Stimulated activated naive CD8-positive, alpha-beta T cell treated with anti-CD3 and anti-CD28 coated beads, Interleukin-15, Interleukin-2, amounts not matched to agents 100 ng/mL and 50 ng/mL, for 24 hours (primary cell): Measurements from ENCODE around the gene RUVBL2.

Experiments
- H3K27ac Mint-ChIP-seq: one replicate; pipeline ENCODE4 v1.8.0; 2021; ENCODE audit warnings: mild to moderate bottlenecking, mixed read lengths
- H3K27me3 Mint-ChIP-seq: one replicate; pipeline ENCODE4 v1.8.0; 2021; ENCODE audit warnings: mixed read lengths
- H3K36me3 Mint-ChIP-seq: one replicate; pipeline ENCODE4 v1.8.0; 2021; ENCODE audit warnings: low read depth, mixed read lengths
- H3K4me1 Mint-ChIP-seq: one replicate; pipeline ENCODE4 v1.8.0; 2021; ENCODE audit warnings: low read depth, mixed read lengths
- H3K4me3 Mint-ChIP-seq: one replicate; pipeline ENCODE4 v1.8.0; 2021; ENCODE audit warnings: mild to moderate bottlenecking, mixed read lengths
- H3K9me3 Mint-ChIP-seq: one replicate; pipeline ENCODE4 v1.8.0; 2021; ENCODE audit warnings: mixed read lengths

RUVBL2 gene

DNA sequence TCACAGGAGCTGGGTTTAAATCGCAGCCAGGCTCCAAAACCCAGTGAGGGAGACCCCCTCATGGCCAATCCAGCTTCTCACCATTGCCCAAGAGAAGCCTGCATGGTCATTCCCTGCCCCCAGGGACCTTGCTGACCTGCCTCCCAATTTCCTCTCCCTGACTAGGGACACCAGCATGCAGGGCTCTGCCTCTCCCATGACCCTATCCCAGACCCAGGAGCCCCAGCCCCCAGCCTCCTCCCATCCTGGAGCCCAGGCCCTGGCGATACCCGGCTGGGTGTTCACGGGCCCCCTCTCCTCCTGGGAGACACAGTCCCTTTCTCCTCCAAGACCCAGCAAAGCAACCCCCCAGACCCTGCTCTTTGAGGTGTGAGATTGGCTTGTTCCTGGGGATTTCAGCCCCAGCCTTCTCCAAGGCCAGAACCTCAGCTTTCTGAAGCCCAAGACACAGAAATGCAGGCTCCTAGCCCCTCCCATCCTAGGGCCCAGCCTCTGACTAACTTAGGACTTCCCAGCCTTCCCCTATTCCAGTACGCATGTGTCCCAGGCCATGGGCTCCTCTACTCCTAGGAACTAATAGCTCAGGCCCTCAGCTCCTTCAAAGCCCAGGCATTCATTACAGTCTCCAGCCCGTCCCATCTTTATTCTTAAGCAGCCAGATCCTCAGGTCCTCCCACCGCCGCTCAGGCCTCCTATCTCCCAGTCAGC lies 1.7 kb upstream of the RUVBL2 start:
- Mint-ChIP-seq H3K9me3 (no peaks in the 10 kb centered on the region), H3K4me1 (peaks cover 56% of the 10 kb centered on the region), H3K36me3 (peaks cover 39% of the 10 kb centered on the region), H3K27me3 (no peaks in the 10 kb centered on the region), H3K27ac (peak overlapping the region; percentile 89), H3K4me3 (peak overlapping the region; percentile 100)

DNA sequence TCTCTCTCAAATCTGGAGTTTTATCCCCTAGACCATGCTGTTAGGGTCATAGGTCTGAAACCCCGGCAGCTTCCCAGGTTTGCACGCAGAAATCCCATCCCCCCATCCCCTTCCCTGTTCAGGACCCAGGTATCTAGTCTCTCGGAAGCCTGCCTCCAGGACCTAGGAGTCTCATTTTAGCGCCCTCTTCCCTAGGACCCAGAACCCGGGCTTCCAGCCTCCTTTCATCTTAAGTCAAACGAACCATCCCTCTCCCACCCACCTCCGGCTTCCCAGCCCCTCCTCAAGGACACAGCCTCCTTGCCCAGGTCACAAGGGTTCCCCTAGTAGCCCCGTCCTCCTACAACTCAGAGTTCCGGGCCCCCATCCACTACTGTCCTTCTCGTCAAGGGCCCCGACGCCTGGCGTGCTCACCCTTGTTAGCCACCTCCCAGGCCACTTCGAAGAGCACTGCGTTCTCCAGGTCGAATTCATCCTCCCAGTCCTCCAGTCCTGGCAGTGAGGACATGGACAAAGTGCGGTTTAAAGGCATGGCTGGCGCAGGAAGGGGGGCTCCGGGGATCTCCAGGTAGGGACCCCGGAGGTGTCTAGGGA lies 1.0 kb upstream of the RUVBL2 start:
- Mint-ChIP-seq H3K27ac (peak overlapping the region; percentile 89), H3K4me1 (peaks cover 52% of the 10 kb centered on the region), H3K36me3 (peaks cover 36% of the 10 kb centered on the region), H3K4me3 (peak overlapping the region; percentile 100), H3K27me3 (no peaks in the 10 kb centered on the region), H3K9me3 (no peaks in the 10 kb centered on the region)

DNA sequence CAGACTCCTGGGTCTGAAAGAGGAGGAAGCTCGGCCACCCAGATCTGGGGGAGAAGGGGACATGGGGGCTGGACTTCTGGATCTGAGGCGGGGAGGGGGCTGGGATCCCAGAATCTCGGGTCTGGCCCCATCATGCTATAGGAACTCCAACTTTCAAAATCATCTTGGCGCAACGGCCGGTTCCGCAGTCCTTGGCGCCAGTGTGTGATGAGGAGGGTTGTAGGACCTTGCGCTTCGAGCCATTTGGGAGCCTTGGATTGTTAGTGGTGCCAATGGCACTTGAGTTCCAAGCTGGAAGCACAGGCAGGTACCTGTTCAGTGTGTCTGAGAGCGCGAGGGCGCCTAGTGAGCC lies 324 bp downstream of the RUVBL2 start:
- no peaks in the 10 kb centered on the region for H3K27me3 Mint-ChIP-seq
- peak overlapping the region; percentile 100 for H3K4me3 Mint-ChIP-seq
- peak overlapping the region; percentile 97 for H3K27ac Mint-ChIP-seq
- no peaks in the 10 kb centered on the region for H3K9me3 Mint-ChIP-seq
- H3K36me3 Mint-ChIP-seq = peaks cover 26% of the 10 kb centered on the region
- peaks cover 46% of the 10 kb centered on the region for H3K4me1 Mint-ChIP-seq

DNA sequence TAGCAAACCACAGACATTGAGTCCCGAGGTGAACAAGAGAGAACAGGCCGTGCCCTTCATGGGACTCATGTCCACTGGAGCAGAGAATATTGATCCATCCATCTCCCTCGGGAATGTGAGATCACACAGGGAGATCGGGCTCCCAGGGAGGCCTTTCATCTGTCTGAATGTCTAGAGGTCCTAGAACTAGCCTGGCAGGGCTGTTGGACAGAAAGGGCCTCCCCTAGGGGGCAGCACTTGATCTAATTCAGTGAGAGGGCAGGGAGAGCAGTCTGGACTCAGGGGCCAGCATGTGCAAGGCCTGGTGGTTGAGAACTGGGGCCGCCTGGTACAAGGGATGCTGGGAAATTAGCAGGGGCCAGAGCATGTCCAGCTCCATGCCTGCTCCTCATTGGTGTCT lies 4.3 kb downstream of the RUVBL2 start:
- H3K27ac Mint-ChIP-seq = no peak overlapping the region

DNA sequence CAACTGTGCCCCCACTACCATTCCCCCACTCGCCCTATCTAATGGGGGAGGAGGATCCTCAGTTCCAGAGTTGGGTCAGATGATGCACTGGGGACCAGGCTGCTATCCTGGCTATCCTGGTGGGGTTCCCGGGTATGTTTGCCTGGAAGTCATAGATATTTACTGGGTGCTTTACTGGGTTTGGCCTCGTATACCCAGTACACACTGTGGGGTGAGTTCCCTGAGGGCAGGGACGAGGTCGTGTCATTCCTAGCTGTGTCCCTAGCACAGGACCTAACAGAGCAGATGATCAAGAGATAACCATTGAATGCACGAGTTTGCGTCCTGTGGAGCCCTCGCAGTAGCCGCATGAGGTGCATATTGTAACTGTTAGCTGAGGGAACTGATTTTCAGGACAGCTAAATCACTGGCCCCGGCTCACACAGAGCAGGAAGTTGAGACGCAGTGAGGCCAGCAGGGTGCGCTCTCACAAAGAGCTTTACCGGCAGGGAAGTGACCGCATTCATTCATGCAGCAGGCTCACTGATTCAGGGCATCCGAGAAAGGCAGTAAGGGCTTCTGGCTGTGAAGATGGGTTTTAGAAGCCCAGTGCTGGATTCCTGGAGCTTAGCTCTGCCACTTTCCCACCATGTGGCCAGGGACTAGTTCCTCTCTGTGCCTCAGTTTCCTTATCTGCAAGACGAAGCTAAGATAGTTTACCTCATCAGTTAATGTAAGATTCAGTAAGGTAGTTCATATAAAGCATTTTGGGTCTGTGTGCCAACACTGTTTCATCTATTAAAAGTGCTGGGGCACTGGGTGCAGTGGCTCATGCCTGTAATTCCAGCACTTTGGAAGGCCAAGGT lies 6.0 kb downstream of the RUVBL2 start:
- peaks cover 38% of the 10 kb centered on the region for H3K36me3 Mint-ChIP-seq
- no peaks in the 10 kb centered on the region for H3K27me3 Mint-ChIP-seq
- peaks cover 17% of the 10 kb centered on the region for H3K4me1 Mint-ChIP-seq
- no peak overlapping the region for H3K4me3 Mint-ChIP-seq
- H3K9me3 Mint-ChIP-seq = no peaks in the 10 kb centered on the region
- H3K27ac Mint-ChIP-seq = no peak overlapping the region

More for the DNA sequence above, 4.3 kb downstream of the RUVBL2 start:
- Mint-ChIP-seq H3K9me3 (no peaks in the 10 kb centered on the region), H3K4me1 (peaks cover 27% of the 10 kb centered on the region), H3K4me3 (no peak overlapping the region), H3K36me3 (peaks cover 33% of the 10 kb centered on the region), H3K27me3 (no peaks in the 10 kb centered on the region)

DNA sequence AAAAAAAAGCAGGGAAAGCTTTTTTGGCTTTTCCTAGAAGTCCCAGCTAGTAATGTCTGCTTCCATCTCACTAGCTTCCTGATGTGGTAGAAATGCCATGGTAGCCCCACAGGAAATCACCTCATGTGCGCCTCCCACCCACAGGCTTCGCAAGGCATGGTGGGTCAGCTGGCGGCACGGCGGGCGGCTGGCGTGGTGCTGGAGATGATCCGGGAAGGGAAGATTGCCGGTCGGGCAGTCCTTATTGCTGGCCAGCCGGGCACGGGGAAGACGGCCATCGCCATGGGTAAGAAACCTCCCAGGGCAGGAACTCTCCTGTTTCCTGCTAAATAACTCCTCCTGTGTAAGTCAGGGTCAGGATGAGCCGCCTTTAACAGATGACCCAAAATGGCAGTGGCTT lies 10.4 kb downstream of the RUVBL2 start:
- Mint-ChIP-seq H3K4me1 (no peaks in the 10 kb centered on the region), H3K9me3 (no peaks in the 10 kb centered on the region), H3K36me3 (peaks cover 49% of the 10 kb centered on the region), H3K27ac (no peak overlapping the region), H3K4me3 (no peak overlapping the region), H3K27me3 (no peaks in the 10 kb centered on the region)

DNA sequence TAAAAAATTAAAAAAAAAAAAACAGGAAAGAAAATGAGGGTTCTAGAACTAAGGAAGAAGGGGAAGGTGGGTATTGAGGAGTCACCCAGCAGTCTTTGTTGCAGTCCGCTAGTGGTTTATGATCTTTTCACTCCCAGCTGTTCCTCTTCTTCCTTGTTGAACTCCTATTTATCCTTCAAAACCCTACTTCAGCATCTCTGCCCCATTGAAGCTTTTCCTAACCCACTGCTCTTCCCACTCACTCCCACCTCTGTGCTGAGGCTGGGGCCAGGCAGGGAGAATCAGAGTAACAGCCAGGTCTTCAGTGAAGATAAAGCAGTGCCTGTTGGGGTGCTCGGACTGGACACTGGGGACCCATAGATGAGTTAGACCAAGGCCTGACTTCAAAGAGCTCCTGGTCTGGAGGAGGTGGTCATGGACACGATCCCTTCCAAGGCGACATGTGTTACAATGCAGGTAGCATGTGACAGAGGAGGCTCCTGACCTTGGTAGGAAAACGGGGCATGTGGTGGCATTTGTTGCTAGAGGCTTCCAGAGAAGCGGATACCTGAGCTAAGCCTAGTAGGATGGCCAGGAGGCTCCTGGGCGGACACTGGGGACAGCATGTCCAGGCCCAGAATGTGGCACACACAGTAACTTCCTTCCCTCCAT lies 11.4 kb downstream of the RUVBL2 start:
- H3K36me3 Mint-ChIP-seq = peaks cover 43% of the 10 kb centered on the region
- H3K4me3 Mint-ChIP-seq = no peak overlapping the region
- H3K9me3 Mint-ChIP-seq = no peaks in the 10 kb centered on the region
- no peaks in the 10 kb centered on the region for H3K27me3 Mint-ChIP-seq
- no peak overlapping the region for H3K27ac Mint-ChIP-seq
- no peaks in the 10 kb centered on the region for H3K4me1 Mint-ChIP-seq

DNA sequence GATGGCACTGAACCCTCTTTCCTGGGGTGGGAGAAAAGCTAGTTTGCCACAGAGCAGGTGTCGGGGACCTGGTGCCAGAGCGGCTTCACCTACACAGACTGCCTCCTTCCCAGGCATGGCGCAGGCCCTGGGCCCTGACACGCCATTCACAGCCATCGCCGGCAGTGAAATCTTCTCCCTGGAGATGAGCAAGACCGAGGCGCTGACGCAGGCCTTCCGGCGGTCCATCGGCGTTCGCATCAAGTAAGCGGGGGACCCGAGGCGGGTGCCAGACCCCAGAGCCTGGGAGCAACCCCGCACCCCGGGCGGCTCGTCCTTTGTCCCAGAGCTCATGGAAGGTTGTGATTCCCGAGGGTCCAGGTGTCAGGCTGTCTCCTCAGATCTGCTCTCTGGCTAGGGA lies 13.2 kb downstream of the RUVBL2 start:
- no peaks in the 10 kb centered on the region for H3K9me3 Mint-ChIP-seq
- H3K27me3 Mint-ChIP-seq = no peaks in the 10 kb centered on the region
- no peaks in the 10 kb centered on the region for H3K4me1 Mint-ChIP-seq
- H3K4me3 Mint-ChIP-seq = no peak overlapping the region
- H3K36me3 Mint-ChIP-seq = peaks cover 46% of the 10 kb centered on the region
- H3K27ac Mint-ChIP-seq = no peak overlapping the region

DNA sequence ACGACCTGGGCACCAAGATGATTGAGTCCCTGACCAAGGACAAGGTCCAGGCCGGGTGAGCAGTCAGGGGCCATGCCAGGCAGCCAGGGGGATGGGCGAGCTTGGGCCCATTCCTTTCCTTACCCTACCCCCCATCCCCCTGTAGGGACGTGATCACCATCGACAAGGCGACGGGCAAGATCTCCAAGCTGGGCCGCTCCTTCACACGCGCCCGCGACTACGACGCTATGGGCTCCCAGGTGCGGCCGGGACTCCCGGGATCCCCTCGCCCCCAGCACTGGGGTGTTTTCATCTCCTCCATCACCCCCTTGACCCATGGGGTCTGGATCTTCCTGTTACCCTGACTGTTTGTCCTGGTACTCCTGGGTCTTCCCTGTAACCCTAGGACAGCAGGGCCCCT lies 16.1 kb downstream of the RUVBL2 start:
- no peak overlapping the region for H3K27ac Mint-ChIP-seq
- H3K9me3 Mint-ChIP-seq = no peaks in the 10 kb centered on the region
- peaks cover 48% of the 10 kb centered on the region for H3K36me3 Mint-ChIP-seq
- H3K4me3 Mint-ChIP-seq = no peak overlapping the region
- no peaks in the 10 kb centered on the region for H3K27me3 Mint-ChIP-seq
- H3K4me1 Mint-ChIP-seq = no peaks in the 10 kb centered on the region

DNA sequence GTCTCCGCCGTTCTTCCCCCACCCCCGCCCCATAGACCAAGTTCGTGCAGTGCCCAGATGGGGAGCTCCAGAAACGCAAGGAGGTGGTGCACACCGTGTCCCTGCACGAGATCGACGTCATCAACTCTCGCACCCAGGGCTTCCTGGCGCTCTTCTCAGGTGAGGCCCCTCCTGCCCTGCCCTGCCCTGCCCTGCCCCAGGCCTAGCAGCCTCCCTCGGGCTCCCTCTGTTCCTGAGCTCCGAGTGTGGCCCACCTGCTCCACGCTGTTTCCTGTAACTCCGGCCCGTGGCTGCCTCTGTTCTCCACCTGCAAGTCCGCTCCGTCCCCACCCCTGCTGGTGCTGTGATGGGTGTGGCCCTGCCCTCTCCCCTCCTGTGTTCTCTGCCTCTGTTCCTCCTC lies 16.8 kb downstream of the RUVBL2 start:
- Mint-ChIP-seq H3K27me3 (no peaks in the 10 kb centered on the region), H3K9me3 (no peaks in the 10 kb centered on the region), H3K27ac (no peak overlapping the region), H3K36me3 (peaks cover 42% of the 10 kb centered on the region), H3K4me3 (no peak overlapping the region), H3K4me1 (no peaks in the 10 kb centered on the region)

DNA sequence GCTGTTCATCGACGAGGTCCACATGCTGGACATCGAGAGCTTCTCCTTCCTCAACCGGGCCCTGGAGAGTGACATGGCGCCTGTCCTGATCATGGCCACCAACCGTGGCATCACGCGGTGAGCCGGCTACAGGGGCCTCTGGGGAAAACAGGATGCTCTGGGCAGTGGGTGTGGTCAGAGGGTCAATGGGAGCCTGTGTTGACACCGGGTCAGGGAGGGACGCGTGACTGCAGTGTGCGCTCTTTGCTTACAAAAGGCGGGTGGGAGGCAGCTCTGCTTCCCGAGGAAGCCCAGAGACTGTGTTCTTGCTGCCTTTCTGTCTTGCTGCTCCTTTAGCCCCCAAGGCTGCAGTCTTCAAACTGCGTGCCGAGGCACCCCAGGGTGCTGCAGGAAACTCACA lies 17.5 kb downstream of the RUVBL2 start:
- Mint-ChIP-seq H3K4me1 (no peaks in the 10 kb centered on the region), H3K36me3 (peaks cover 41% of the 10 kb centered on the region), H3K4me3 (no peak overlapping the region), H3K27me3 (no peaks in the 10 kb centered on the region), H3K27ac (no peak overlapping the region), H3K9me3 (no peaks in the 10 kb centered on the region)

DNA sequence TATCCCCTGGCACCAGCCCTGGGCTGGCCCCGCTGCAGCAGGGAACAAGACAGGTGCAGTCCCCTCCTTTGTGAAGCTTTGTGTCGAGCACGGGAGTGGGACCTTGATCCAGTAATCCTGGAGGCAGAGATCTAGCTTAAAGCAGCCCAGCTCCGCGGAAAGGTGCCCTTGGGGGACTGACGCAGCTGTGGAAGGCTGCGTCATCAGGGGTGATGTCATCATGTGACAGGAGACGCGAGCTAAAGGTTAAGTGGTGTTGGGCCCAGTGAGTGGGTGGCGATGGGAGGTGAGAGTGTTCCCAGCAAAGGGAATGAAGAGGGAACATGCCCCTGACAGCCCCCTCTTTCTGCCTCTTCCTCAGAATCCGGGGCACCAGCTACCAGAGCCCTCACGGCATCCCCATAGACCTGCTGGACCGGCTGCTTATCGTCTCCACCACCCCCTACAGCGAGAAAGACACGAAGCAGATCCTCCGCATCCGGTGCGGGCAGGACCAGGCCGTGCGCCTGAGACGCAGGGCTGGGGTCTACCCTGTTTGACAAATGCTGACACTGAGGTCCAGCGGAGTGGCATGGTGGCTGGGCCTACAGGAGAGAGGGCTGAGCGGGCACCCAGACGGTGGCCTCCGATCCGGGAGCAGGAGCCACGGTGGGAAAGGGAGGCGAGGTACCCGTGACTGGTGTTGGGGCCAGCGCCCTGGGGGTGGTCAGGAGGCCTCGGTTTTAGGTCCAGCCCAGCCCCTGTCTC lies 20.6 kb downstream of the RUVBL2 start:
- Mint-ChIP-seq H3K27me3 (peaks cover 4% of the 10 kb centered on the region), H3K4me1 (peaks cover 16% of the 10 kb centered on the region), H3K36me3 (peaks cover 26% of the 10 kb centered on the region), H3K27ac (peak overlapping the region; percentile 26), H3K4me3 (no peak overlapping the region), H3K9me3 (no peaks in the 10 kb centered on the region)

DNA sequence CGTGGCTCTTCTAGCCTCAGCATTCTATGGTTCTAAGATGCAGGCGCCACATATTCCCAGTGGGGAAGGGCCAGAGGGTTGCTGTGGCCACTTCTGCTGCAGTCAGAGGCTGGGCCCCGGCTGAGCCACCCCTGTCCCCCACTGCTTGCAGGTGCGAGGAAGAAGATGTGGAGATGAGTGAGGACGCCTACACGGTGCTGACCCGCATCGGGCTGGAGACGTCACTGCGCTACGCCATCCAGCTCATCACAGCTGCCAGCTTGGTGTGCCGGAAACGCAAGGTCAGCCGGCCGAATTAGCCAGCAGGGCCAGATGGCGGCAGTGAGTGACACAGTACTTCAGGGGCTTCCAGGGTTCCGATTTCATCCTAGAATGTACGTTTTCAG lies 21.2 kb downstream of the RUVBL2 start:
- Mint-ChIP-seq H3K27me3 (peaks cover 6% of the 10 kb centered on the region), H3K4me1 (peaks cover 21% of the 10 kb centered on the region), H3K36me3 (peaks cover 26% of the 10 kb centered on the region), H3K4me3 (no peak overlapping the region), H3K27ac (no peak overlapping the region), H3K9me3 (no peaks in the 10 kb centered on the region)

DNA sequence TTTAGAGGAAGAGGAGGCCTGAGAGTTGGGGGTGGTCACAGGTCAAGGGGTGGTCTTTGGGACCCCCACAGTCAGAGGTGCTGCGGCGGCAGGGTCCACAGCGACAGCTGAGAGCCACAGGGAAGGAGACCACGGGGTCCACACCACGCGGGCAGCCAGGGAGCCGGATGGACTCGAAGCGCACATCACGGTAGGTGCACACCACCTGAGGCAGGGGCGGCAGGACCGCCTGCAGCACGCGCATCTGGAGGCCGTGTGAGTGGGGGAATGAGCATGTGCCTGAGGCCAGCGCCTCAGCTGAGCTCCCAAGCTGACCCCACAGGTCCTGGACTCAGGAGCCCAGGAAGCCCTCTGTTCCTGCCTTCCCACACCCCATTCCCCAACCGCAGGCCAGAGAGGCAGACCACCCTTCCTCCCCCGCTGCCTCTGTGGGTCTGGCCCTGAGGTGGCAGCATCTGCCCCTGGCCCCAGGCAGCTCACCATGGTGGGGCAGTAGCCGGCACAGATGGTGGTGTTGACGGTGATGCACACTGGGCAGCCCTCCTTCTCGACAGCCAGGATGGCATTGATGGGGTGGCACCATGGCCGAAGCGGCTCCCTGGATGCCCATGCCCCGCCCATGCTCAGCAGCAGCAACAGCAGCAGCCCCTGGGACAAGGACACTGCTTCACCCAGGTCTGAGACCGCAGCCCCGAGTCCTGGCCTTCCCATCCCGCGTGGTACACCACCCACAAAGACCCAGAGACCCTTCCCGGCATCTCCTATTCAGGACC lies 22.6 kb downstream of the RUVBL2 start:
- H3K27ac Mint-ChIP-seq = no peak overlapping the region
- H3K4me3 Mint-ChIP-seq = no peak overlapping the region
- peaks cover 17% of the 10 kb centered on the region for H3K36me3 Mint-ChIP-seq
- H3K4me1 Mint-ChIP-seq = peaks cover 34% of the 10 kb centered on the region
- peaks cover 13% of the 10 kb centered on the region for H3K27me3 Mint-ChIP-seq
- H3K9me3 Mint-ChIP-seq = no peaks in the 10 kb centered on the region
